ENCODE measurements around the gene ABCB6. TPM values are rescaled to one million over a fixed set of nuclear protein-coding genes. Genes with fewer than 3 reads are reported as not detected.

Gene ABCB6
- total and polyA plus RNA-seq, 2 donors (not counting 1 experiment from before 2014, with no cell fraction given), result 12.5 to 49.5 TPM

DNA sequence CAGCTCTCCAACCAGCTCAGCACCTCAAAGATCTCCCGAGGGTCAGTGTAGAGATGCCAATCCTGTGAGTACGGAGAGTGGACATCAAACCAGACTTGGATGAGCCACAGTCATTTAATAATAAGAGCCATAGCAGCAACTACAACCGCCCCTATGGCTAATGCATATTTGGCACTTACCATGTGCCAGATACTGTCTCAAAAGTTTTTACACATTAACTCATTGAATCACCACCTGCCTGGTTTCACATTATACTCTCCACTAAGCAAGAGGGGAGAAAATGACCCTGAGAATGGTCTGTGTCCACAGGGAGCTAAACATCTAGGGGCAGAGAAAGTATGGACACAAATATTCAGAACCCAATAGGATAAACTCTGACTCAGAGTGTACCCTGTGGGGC lies 44.6 kb downstream of the ABCB6 start:
- Histone ChIP-seq H3K79me2 (ENCODE audit: control insufficient read depth, insufficient read depth, low read length) (peaks cover 17% of the 10 kb centered on the region), H3K36me3 (ENCODE audit: control insufficient read depth, insufficient read depth, low read length) (peaks cover 13% of the 10 kb centered on the region), H2AFZ (ENCODE audit: low read length) (no peak overlapping the region), H3K9me3 (ENCODE audit: control insufficient read depth, insufficient read depth, low read depth, low read length) (no peaks in the 10 kb centered on the region), H4K20me1 (ENCODE audit: control insufficient read depth, extremely low read depth, insufficient read depth, low read length) (no peaks in the 10 kb centered on the region), H3K9ac (ENCODE audit: insufficient read depth, low read length) (no peak overlapping the region), H3K27me3 (ENCODE audit: control insufficient read depth, insufficient read depth, low read length) (no peaks in the 10 kb centered on the region), H3K4me2 (ENCODE audit: extremely low read depth, insufficient read depth, low read length) (no peak overlapping the region), H3K4me1 (ENCODE audit: control insufficient read depth, extremely low read depth, insufficient read depth, low read length) (peaks cover 9% of the 10 kb centered on the region), H3K4me3 (replicated peaks in 1 of 4; ENCODE audit: control extremely low read depth in 1 of 4, insufficient read depth in 1 of 4, low read depth in 3 of 4, low read length in 4 of 4) (no peak overlapping the region), H3K27ac (ENCODE audit: insufficient read depth, low read length) (no peak overlapping the region)
- TF ChIP-seq, protein P1, sequence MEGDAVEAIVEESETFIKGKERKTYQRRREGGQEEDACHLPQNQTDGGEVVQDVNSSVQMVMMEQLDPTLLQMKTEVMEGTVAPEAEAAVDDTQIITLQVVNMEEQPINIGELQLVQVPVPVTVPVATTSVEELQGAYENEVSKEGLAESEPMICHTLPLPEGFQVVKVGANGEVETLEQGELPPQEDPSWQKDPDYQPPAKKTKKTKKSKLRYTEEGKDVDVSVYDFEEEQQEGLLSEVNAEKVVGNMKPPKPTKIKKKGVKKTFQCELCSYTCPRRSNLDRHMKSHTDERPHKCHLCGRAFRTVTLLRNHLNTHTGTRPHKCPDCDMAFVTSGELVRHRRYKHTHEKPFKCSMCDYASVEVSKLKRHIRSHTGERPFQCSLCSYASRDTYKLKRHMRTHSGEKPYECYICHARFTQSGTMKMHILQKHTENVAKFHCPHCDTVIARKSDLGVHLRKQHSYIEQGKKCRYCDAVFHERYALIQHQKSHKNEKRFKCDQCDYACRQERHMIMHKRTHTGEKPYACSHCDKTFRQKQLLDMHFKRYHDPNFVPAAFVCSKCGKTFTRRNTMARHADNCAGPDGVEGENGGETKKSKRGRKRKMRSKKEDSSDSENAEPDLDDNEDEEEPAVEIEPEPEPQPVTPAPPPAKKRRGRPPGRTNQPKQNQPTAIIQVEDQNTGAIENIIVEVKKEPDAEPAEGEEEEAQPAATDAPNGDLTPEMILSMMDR (conservative IDR thresholded peaks at IDR 0.05 in 1 of 2, IDR thresholded peaks at IDR 0.05 in 1 of 2; ENCODE audit: low read depth in 1 of 2, low read length in 2 of 2), result no peak
- no peak for TF ChIP-seq EZH2 (IDR thresholded peaks at IDR 0.05; ENCODE audit: low read length, missing control alignments)
- DNase-seq (ENCODE audit: low read depth in 2 of 2), result no peak

DNA sequence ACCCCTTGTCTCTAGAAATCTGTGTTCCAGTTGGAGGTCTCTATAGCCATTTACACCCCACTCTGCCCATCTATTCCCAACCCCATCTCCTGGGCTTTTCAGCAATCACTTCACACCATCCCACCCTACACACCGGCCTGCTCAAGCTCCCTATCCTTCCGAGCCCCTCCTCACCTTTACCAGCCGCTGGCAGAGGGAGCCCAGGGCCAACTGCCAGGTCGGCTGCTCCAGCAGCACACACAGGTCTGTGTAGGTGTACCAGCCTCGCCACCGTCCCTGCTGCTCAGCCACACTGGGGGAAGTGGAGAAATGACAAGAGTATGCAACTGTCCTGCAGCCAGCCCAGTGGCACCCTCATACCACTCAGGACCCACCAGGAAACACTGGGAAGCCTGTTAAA lies 45.6 kb downstream of the ABCB6 start:
- Histone ChIP-seq H2AFZ (ENCODE audit: low read length) (no peak overlapping the region), H3K4me1 (ENCODE audit: control insufficient read depth, extremely low read depth, insufficient read depth, low read length) (peaks cover 6% of the 10 kb centered on the region), H3K4me3 (replicated peaks in 1 of 4; ENCODE audit: control extremely low read depth in 1 of 4, insufficient read depth in 1 of 4, low read depth in 3 of 4, low read length in 4 of 4) (no peak overlapping the region), H3K79me2 (ENCODE audit: control insufficient read depth, insufficient read depth, low read length) (peaks cover 11% of the 10 kb centered on the region), H3K27ac (ENCODE audit: insufficient read depth, low read length) (no peak overlapping the region), H3K36me3 (ENCODE audit: control insufficient read depth, insufficient read depth, low read length) (peaks cover 13% of the 10 kb centered on the region), H3K4me2 (ENCODE audit: extremely low read depth, insufficient read depth, low read length) (no peak overlapping the region), H3K9me3 (ENCODE audit: control insufficient read depth, insufficient read depth, low read depth, low read length) (no peaks in the 10 kb centered on the region), H3K27me3 (ENCODE audit: control insufficient read depth, insufficient read depth, low read length) (no peaks in the 10 kb centered on the region), H3K9ac (ENCODE audit: insufficient read depth, low read length) (no peak overlapping the region), H4K20me1 (ENCODE audit: control insufficient read depth, extremely low read depth, insufficient read depth, low read length) (no peaks in the 10 kb centered on the region)
- no peak for TF ChIP-seq EZH2 (IDR thresholded peaks at IDR 0.05; ENCODE audit: low read length, missing control alignments)
- TF ChIP-seq, protein P1 (conservative IDR thresholded peaks at IDR 0.05 in 1 of 2, IDR thresholded peaks at IDR 0.05 in 1 of 2; ENCODE audit: low read depth in 1 of 2, low read length in 2 of 2), result no peak
- no peak for DNase-seq (ENCODE audit: low read depth in 2 of 2)

DNA sequence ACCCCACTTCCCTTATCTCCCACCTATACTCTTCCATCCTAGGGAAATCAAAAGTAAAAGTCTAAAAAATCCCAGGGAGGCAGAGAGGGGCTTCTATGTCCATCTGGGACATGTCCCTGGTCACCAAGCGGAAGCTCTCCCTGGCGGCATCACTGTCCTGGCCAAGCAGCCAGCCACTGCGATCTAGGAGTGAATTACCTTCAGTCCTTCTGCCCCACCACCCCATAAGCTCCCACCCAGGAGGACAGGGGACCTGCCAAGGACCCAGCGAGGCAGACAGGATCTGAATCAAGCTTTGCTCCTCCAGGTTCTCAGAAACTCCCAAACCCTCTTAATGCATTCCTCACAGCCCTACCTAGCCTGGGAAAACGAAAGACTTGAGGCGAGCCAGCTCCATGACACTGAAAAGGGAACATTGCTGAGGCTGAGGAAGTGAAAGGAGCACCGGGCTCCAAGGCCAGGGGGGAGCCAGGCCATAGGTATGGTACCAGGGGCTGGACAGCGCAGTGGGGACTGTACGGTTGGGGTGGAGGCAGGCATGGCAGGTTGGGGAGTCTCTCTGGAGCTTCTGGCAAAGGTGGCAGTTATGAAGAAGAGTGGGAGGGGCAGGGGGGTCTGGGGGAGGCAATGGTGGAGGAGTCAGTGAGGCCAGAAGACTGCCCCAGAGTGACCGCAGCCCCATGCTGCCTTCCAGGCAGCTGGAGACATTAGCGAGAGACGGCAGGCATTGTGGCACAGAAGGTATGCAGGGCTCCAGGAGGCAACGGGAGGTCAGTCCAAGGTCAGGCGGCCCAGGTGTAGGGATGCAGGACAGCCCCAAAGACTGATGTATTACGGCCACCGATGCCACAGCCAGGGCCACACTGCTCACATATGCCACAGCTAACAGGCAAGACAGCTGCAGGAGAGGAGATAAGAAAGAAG lies 46.3 kb downstream of the ABCB6 start:
- H4K20me1 ChIP-seq (ENCODE audit: control insufficient read depth, extremely low read depth, insufficient read depth, low read length), result no peaks in the 10 kb centered on the region
- H3K4me3 ChIP-seq (replicated peaks in 1 of 4; ENCODE audit: control extremely low read depth in 1 of 4, insufficient read depth in 1 of 4, low read depth in 3 of 4, low read length in 4 of 4), result no peak overlapping the region
- H3K79me2 ChIP-seq (ENCODE audit: control insufficient read depth, insufficient read depth, low read length), result peaks cover 11% of the 10 kb centered on the region
- H3K9me3 ChIP-seq (ENCODE audit: control insufficient read depth, insufficient read depth, low read depth, low read length), result no peaks in the 10 kb centered on the region
- H3K9ac ChIP-seq (ENCODE audit: insufficient read depth, low read length), result no peak overlapping the region
- TF ChIP-seq, protein P1 (conservative IDR thresholded peaks at IDR 0.05 in 1 of 2, IDR thresholded peaks at IDR 0.05 in 1 of 2; ENCODE audit: low read depth in 1 of 2, low read length in 2 of 2), result no peak
- no peak for TF ChIP-seq EZH2 (IDR thresholded peaks at IDR 0.05; ENCODE audit: low read length, missing control alignments)
- no peak overlapping the region for H3K27ac ChIP-seq (ENCODE audit: insufficient read depth, low read length)
- peaks cover 6% of the 10 kb centered on the region for H3K4me1 ChIP-seq (ENCODE audit: control insufficient read depth, extremely low read depth, insufficient read depth, low read length)
- H3K36me3 ChIP-seq (ENCODE audit: control insufficient read depth, insufficient read depth, low read length), result peaks cover 13% of the 10 kb centered on the region
- no peak overlapping the region for H2AFZ ChIP-seq (ENCODE audit: low read length)
- DNase-seq (ENCODE audit: low read depth in 2 of 2), result no peak
- H3K4me2 ChIP-seq (ENCODE audit: extremely low read depth, insufficient read depth, low read length), result no peak overlapping the region
- H3K27me3 ChIP-seq (ENCODE audit: control insufficient read depth, insufficient read depth, low read length), result no peaks in the 10 kb centered on the region

Data from fibroblast of lung (primary cell).